HK-2 (cell line): Measurements from ENCODE around the gene ZNF296.
"Not testable (repeated sequence)": the region's sequence is repeated elsewhere in the genome, so short reads cannot be mapped to it uniquely, and the experiment has no call there.

Experiments used
- DNase-seq: peaks from one replicate; pipeline ENCODE4 v3.0.0-alpha.2; 2018; ENCODE audit not compliant: unreplicated experiment

Gene ZNF296

DNA sequence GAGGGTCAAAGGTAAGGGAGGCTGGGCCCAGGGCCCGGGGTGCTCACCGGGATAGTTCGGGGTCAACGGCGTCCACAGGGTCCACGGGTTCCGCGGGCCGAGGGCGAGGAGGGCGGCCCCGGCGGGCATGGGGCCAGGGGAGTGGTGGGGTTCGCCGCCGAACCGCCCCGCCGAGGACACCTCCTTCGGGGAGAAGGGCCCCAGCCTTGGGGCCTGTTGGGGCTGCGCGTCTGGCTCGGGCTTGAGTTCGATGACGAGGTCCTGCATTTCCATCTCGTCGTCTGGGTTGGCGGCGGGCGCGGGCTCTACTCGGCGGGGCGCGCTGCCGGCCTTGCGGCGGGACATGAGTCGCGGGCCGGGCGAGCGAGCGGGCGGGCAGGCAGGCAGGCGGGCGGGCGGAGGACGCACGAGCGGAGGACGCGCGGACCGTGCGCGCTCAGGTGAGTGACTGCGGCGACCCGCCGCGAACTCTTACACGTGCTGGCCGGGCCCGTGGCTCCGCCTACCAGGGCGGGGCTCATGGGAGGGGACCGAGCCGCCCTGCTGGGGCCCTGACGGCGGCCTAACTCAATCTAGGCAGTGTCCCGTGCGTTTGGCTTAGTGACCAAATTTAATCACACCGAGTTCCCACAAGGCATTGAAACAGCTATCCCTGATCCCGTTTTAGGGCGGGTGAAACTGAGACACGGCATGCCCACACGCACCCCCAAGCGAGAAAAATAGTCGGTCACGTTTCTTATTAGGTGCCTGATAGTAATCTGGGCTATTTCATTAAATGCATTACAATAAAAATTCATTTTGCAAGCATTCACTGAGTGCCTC, at the start of gene ZNF296:
ZNF296 (minus strand) TSS at position 450 of the 822 bp plus-strand sequence; CDS start at position 345, 105 bp downstream.
- DNase-seq, result peak; percentile 67

DNA sequence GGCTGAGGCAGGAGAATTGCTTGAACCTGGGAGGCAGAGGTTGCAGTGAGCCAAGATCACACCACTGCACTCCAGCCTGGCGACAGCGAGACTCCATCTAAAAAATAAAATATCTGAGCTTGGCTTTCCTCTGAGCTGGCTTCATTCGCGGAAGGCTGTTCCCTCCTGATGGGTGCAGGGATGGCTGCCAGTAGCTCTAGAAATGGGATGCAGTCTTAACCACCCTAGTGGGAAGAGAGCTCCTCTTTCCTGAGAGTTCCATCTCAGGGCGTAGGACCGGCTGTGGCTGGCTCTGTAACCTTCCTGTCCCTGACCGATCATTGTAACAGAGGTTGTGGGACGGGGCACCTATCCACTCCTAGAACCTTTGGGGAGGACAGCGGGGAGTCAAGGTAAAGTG, 49.1 kb upstream of the ZNF296 start:
- DNase-seq, result no peak

DNA sequence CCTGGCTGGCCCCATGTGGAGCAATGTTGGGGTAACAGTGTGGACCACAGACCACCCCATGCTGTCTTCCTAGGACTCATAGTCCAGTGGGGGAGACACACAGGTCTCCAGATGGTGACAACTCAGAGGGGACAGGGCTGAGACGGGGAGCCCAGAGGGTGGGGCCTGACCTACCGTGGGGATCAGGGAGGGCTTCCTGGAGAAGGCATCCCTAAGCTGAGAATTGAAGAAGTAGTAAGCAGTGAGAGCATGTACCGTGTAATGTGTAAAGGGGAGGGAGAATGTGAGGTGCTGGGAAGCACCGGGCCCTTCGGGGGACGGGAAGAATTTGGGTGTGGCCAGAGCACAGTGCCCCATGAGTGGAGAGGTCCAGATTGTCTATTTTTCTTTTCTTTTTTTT, 47.7 kb upstream of the ZNF296 start:
- DNase-seq, result no peak

DNA sequence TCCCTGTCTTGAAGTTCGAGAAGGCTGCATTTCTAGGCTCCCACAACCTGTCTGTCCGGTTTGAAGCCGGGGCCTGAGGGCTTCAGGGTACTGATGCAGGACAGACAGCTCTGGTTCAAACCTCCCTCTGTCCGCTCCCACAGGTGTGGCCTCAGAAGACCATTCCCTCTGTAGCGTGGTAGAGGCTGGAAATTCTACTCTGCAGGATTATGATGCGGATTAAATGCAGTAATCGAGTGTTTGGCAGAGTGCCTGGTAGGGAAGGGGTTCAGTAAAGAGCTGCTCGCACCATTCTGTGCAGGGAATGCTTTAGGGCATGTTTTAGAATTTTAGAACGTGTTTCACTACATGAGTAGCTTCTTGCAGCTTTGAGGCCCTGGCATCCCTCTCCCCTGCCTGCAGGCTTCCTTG, 47.2 kb upstream of the ZNF296 start:
- no peak for DNase-seq

DNA sequence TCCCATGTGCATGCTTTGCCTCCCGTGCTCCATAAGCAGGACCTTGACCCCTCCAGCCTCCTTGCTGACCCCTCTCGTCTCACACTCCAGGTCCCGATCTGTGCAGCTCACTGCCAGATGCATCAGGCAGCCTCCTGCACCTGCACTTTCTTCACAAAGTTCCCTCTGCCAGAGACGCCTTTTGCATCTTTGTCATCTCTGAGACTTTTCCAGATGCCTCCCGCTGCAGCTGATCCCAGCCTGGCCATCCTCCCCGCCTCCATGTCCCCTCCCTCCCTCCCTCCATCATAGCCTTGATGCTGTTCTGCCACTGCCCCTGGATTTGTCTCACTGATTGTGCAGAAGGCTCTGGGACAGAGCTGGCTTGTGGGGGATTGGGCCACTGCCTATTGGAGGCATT, 46.6 kb upstream of the ZNF296 start:
- DNase-seq, result no peak

DNA sequence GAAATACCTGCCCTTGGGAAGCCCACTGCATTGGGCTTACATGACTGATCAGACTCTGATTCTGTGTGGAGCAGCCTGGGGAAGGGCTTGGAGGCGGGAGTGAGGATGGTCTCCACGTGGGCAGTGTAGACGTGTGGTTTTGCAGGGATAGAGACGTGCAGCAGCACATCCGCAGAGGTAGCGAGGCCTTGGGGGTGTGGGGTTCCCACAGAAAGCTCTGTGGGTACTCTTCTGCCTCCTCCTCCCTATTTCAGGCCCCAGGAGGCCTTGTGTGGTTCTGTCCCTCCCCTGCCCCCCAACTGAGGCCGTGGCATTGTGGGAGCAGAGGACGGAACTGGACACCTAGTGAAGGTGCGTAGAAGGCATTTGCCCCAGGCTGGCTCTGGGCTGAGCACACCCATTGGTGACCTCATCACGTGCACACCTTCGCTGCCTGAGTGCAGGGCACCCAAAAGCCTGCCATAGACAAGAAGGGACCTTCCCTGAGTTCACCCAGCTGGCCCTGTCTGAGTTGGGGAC, 45.6 kb upstream of the ZNF296 start:
- DNase-seq, result no peak

DNA sequence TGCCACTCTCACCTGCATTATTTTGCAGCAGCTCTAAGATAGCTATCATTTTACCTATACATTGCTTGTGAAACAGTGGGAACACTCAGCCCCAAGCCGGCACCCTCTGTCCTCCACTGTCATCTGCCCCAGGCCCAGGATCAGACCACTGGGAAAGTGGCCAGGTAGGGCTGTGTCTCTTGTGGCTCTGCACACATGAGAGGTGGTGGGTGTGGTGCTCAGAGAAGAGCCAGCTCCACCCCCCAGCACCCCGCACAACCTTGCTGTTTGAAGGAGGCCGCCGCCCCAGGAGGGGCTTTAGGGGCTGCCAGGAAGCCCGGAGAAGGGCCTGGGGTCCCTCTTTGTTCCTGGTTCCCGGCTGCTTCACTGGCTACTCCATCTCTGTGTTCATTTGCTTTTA, 43.3 kb upstream of the ZNF296 start:
- DNase-seq, result no peak

DNA sequence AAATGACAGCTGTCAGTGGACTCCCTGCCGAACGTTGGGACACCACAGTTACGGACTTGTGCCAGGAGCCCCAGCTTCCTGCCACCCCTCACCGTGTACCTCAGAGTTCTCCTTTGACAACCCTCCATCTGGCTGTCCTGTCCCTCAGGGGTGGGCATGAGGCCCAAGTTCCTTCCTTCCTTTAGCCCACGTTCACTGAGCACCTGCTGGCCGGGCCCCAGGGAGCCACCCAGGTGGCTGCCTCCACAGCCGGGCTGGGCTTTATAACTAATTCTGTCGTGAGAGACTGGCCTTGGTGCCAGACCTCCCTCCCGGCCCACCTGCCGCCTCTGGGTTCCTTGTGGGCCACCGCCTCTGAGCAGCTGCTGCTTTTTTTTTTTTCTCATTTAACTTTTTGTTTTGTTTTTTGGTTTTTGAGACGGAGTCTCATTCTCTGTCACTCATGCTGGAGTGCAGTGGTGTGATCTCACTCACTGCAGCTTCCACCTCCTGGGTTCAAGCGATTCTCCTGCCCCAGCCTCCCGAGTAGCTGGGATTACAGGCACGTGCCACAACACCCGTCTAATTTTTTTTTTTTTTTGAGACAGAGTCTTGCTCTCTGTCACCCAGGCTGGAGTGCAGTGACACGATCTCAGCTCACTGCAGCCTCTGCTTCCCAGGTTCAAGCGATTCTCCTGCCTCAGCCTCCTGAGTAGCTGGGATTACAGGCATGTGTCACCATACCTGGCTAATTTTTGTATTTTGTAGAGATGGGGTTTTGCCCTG, 42.5 kb upstream of the ZNF296 start:
- not testable (repeated sequence) for DNase-seq

DNA sequence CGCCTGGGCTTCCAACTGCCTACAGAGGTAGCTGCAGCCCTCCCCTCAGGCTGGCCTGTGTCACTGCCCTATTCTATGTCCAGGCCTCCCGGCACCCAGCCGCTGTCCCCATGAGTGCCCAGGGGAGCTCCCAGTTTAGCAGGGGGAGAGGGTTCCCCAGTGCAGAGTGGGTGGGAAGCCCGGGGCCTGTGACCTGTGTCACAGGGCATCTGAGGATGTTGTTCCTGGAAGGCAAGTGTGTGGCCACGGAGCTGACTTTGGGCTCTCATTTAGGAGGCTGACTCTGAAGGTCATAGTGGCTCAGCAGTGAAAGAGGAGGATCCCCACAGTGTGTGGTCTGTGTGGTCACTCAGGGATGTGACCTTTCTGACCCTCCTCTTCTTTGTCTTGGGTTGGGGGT, 41.8 kb upstream of the ZNF296 start:
- DNase-seq, result no peak

DNA sequence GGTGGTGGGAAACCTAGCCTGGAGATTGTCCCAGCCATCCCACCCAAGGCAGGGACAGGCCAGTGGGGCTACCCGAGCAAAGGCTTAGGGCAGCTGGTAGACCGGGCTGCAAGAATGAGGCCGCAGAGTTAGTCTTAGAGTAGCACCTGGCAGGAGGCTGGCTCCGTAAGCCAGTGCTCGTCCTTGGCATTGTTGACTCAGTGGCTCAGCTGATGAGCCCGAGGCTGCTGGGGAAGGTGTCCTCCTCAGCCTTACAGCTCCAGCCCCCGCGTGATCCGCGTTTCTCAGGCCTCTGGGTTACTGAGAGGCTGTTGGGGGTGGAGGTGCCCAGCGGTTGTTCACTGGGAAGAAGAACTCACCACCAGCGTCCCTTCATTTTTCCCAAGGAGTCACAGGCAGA, 41.4 kb upstream of the ZNF296 start:
- no peak for DNase-seq

DNA sequence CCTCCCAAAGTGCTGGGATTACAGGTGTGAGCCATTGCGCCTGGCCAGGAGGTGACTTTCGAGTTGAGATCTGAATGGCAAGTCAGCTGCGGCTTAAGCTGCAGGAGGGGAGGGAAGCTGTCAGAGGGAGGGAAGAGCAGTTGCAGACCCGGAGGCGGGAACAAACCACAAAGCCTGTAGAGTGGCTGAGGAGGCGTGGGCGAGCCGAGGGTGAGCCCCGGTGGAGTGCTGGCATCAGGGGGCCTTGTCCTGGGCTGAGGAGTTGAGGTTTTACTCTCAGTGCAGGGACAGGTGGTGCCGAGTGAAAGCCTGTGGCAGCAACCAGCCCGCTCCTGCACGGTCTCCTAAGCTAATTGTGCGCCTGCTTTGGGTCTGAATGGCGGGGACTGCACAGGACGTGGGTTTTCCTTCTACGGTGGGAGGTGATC, 40.9 kb upstream of the ZNF296 start:
- no peak for DNase-seq

DNA sequence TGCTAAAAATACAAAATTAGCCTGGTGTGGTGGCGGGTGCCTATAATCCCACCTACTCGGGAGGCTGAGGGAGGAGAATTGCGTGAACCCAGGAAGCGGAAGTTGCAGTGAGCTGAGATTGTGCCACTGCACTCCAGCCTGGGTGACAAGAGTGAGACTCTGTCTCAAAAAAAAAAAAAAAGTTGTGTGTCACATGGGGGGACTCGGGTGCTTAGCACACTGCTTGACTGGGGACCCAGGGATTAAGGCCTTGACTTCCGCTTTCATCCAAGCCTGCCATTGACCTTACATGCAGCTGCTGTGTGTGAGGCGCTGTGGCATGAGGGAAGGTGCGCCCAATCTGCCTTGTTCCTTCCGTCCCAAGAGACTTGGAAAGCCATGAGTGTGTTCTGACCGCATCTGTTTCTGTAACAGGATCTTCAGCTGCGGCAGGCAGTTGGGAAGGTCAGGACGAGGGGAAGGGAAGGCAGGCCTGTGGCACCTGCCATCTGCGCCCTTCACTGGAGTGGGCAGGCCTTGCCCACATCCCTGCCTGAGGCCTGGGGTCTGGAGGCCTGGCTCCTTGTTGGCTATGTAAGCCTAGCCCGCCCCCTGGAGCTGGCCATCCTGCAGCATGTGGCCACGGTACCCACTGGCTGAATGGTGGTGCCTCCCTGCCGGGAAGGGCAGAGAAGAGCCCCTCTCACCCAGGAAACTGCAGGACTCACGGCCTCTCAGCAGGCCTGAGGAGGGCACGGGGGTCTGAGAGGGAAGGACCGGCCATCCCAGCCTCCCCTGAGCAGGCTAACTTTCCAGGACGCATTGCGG, 39.7 kb upstream of the ZNF296 start:
- DNase-seq, result no peak

DNA sequence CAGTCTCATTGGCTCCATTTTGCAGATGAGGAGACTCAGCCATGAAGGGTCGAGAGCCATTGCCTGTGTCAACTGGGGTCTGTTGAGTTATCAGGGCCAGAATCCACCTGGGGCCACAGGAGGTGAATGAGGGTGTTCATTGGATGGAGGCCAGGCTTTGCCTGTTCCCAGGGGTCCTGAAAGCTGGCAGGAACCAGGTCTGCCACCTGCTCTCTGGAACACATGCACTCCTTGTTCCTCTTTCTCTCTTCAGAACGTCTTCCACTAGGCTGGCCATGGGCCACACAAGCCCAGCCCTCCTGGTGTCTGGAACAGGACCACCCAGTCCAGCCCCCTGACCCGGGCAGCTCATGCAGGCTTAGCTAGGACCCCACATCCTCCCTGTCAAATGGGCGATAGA, 37.8 kb upstream of the ZNF296 start:
- DNase-seq, result no peak

DNA sequence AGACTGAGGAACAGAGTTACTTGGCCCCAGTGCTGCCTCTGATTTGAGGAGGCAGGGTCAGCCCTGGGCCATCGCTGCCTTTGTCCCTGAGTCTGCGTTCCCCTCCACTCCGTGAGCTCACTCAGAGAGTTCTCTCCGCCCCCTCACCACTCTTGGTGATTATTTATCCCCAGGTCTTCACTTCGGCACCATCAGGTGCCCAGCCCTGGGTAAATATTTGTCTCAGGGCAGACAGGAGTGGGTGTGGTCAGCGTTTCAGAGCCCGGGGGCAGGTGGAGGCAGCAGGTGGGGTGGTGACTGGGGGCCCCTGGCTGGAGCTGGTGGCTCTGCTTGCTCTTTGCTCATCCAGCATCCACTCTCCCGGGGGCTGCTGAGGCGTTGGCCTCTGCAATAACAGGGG, 37.4 kb upstream of the ZNF296 start:
- no peak for DNase-seq

DNA sequence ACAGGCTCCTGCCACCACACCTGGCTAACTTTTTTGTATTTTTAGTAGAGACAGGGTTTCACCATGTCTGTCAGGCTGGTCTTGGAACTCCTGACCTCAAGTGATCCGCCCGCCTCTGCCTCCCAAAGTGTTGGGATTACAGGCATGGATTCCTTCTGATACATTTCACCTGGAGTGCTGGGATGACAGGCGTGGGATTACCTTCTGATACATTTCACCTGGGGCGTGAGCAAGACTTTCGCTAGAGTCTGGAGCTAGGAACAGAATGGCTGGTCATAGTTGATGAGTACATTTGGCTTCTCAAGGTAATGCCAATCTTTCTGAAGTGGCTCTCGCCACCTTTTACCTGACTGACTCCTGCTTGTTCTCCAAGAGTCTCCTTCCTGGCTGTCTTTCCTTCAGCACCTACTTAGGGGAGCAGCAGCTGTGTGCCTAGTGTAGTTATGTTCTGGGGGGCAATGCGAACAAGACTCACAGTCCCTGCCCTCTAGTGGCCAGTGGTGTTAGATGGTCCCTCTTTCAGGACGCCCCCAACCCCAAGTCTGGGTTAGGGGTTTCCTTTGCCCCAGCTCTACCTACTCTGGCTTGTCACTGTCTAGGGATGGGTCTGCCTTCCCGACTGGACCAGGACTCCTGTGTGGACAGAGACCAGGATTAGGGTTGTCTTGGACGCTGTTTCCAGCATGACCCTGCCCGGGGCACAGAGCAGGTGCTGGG, 36.0 kb upstream of the ZNF296 start:
- DNase-seq, result no peak

DNA sequence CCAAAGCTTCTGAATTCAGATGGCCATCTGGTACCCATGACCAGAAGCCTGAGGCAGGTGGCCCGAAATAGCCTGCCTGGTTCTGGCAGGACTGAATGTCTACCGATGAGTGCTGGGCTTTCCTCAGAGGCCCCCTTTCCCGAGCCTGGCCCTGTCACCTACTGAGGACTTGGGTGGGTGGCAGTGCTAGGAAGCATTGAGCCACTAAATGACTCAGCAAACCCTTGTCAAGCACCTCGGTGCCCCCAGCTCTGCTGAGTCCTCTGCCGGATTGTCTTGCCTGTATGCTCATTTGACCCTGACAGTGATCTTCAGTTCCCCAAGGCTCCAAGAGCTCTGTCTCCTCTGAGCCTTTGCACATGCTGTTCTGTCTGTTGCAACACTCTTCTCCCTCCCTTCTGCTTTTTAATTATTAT, 34.6 kb upstream of the ZNF296 start:
- no peak for DNase-seq

DNA sequence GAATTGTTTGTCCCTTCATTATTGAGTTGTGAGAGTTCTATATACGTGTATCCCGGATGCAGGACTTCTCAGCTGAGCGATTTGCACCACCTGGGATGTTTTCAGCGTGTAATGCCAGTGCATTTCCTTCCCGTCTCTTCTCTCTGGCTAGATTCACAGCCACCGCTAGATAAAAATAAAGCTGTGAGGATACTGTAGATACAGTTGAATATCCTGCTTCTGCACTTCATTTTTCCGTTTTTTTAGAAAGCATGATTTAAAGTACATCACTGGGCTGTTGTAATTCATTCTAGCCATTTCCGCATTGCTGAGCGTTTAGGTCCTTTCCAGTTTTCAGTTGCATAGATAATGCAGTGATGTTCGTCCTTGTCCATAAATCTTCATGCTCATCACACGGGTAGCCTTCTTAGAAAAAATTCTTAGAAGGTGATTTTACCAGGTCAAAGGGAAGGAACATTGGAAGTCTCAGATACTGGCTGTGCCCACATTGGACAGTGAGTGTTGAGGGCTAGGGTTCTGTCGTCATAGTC, 31.4 kb upstream of the ZNF296 start:
- no peak for DNase-seq

DNA sequence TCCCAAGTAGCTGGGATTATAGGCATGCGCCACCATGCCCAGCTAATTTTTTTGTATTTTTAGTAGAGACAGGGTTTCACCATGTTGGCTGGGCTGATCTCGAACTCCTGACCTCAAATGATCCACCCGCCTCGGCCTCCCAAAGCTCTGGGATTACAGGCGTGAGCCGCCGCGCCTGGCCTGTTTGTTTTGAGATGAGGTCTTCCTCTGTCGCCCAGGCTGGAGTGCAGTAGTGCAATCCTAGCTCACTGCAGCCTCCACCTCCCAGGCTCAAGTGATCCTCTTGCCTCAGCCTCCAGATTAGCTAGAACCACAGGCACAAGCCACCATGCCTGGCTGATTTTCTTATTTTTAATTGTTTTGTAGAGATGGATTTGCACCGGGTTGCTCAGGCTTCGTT, 30.1 kb upstream of the ZNF296 start:
- DNase-seq, result not testable (repeated sequence)

DNA sequence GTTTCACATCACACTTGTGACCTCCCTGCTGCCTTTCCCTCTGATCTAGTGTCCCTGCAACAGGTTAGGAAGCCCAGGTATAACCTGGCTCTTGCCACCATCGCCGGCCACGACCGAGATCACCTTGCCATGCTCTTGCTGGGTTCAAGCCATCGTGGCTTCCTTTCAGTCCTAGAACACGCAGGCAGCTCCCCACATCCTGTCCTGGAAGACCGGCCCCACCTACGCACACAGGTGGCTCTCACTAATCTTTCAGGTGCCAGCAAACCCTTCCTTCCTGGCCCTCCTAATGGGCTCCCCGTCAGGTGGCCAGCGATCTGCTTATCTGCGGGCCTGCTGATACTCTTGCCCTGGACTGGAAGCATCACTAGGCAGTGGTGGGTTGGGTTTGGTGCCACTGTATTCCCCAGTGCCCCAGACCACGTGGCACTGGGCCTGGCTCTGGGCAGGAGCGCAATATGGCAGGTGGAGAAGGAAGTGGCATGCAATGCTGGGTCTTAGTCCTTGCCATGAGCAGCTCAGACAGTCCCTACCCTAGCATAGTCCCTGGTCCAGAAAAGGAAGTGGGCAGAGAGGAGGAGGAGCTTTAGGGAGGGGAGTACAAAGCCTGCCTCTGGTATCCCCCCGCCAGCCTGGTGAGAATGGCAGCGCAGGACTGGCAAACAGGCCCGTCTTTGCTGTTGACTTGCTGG, 28.5 kb upstream of the ZNF296 start:
- no peak for DNase-seq

DNA sequence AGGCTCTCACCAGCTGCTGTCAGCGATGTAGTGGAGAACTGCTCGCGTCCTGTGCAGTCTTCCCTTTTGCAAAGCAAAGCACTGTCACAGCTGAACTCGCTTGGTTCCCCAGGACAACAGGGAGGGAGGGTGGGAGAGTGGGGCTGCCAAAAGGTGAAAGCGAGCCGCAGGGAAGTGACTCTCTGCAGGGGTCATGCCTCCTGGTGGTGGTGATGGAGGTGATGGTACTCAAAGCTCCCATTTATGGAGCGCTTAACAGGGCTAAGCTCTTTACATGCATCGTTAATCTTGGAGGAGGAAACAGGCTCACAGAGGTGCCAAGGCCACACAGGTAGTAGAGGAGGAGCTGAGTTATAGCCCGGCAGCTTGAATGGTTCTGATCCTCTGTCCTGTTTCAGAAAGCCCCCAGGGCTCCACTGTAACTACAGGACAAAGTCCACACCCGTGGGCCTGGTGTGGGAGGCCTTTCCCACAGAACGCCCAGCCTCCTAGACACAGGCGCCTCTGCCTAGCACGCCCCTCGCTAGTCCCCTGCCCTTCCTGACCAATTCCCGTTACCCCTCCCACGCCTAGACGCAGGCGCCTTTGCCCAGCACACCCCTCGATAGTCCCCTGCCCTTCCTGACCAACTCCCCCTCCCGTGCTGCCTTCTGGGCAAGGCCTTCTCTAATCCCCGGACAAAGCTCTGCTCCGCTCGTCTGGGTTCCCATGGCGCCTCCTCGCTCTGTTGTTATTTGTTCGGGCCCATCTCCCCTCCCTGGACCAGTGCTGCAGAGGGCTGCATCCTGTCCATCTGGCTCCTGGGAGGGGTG, 27.4 kb upstream of the ZNF296 start:
- no peak for DNase-seq
